Measurements from ENCODE around the gene L3MBTL2. TPM values are rescaled to one million over a fixed set of nuclear protein-coding genes. Genes with fewer than 3 reads are reported as not detected.

L3MBTL2 gene
- total RNA-seq, 4 donors from 2014 or later: 2.1 to 35.1 (median 22.2) TPM

DNA sequence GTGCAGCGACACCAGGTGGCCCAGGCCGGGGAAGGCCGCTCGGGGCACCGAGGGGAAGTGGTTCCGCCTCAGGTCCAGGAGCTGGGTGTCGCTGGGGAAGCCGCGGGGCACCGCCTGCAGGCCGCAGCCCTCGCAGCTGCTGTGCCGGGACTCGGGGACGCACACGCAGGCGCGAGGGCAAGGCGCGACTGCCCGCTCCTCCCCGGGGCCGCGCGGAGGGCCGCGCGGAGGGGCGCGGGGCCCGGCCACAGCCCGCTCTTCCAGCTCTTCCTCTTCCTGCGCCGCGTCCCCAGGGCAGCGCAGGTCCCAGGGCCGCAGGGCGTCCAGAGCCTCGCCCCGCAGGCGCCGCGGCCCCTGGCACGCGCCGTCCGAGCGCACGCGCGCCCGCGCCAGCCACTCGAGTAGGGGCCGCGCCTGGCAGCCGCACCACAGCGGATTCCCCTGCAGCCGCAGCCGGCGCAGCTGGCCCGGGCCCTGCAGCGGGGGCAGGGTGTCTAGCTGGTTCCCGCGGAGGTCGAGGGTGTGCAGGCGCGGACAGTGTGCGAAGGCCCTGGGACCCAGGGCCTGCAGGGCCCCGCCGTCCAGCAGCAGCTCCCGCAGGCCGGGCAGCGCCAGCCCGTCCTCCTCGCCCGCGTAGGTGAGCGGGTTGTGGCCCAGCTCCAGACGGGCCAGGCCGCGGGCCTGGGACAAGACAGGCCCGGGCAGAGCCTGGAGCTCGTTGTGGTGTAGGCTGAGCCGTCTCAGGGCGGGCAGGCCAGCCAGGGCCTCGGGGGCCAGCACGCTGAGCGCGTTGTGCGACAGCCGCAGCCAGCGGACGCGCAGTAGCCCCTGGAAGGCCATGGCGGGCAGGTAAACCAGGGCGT is 32.8 kb downstream of the L3MBTL2 start:
- H3K27me3 ChIP-seq: no peaks in the 10 kb centered on the region
- H3K4me3 ChIP-seq: peak overlapping the region; percentile 2 to 44
- peak in 1 of 2 donors; percentile 54 for DNase-seq
- peaks cover 0 to 9% of the 10 kb centered on the region in 2 donors for H3K4me1 ChIP-seq
- H3K27ac ChIP-seq: no peak overlapping the region
- H3K9me3 ChIP-seq: no peaks in the 10 kb centered on the region
- no peaks in the 10 kb centered on the region for H3K36me3 ChIP-seq
- TF ChIP-seq CTCF (IDR thresholded peaks at IDR 0.05) (peak in 3 of 4 experiments; percentile 53 to 57 (median 54)), POLR2A (IDR thresholded peaks at IDR 0.05) (no peak)
- intact Hi-C loops (cut with DNase I; ENCODE audit: low total_unique reads): no loop called here

DNA sequence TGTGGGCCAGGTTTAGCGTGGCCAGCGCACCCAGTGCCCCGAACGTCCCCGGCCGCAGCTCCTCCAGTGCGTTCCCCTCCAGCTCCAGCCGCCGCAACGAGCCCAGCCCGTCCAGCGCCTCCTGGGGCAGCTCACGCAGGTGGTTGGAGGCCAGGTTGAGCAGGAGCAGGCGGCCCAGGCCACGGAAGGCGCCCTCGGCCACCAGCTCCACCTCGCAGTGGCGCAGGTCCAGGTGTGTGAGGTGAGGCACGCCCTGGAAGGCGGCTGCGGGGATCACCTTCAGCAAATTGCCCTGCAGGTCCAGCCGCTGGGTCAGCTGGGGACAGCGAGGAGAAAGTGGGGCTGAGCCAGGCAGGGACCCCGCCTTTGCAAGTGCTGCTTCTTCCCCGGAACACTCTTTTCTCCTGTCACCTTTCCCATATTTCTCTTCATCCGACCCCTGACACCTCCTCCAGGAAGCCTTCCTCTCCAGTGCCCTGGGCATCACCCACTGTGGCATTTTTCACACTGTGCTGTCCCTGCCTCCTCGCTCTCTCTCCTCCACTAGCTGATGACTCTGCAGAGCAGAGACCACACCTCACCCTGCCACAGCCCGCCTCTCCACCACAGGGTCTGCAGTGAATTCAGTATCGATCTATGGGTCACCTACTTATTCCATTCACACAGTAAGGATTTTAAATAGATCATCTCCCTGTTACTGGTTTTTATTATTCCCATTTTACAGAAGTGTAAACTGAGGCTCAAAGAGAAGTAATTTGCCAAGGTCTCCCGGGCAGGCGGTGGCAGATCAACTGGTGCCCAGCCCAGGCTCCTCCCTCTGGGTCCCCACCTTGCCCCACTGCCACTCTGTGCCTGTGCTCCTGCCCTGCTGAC is 33.7 kb downstream of the L3MBTL2 start:
- H3K27ac ChIP-seq: no peak overlapping the region
- no peak for DNase-seq
- intact Hi-C loops (cut with DNase I; ENCODE audit: low total_unique reads): no loop called here
- no peak overlapping the region for H3K4me3 ChIP-seq
- H3K27me3 ChIP-seq: no peaks in the 10 kb centered on the region
- no peaks in the 10 kb centered on the region for H3K36me3 ChIP-seq
- no peak for TF ChIP-seq POLR2A (IDR thresholded peaks at IDR 0.05)
- no peak for TF ChIP-seq CTCF (IDR thresholded peaks at IDR 0.05)
- H3K9me3 ChIP-seq: no peaks in the 10 kb centered on the region
- peaks cover 0 to 9% of the 10 kb centered on the region in 2 donors for H3K4me1 ChIP-seq

DNA sequence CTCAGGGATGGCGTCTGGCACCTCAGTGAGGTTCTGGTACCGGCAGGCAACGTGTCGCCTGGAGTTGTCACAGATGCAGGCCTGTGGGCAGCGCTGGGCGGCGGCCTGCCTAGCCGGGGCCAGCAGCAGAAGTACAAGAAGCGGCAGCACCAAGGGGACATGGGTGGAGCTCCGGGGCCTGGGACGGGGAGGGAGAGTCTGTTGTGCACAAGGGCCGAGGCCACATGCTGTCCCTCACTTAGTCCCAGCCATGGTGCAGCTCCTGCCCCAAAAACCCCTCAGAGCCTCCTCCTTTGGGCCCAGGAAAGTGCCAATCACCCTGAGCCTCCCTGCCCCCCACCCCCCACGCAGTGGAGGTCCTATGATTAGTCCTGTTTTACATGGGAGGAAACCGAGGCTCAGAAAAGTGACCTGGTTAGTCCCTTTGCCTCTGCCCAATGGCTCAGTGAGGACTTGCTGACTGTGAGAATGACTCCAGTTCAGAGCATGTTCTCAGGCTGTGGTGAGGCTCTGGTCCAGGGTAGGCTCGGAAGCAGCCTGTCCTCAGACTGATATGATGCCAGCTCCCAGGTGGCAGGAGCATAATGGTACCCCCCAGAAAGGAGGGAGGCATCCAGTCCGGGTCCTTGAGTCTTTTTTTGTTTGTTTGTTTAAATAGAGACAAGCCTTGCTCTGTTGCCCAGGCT is 34.5 kb downstream of the L3MBTL2 start:
- H3K27ac ChIP-seq: no peak overlapping the region
- no peaks in the 10 kb centered on the region for H3K27me3 ChIP-seq
- peaks cover 0 to 9% of the 10 kb centered on the region in 2 donors for H3K4me1 ChIP-seq
- no peak overlapping the region for H3K4me3 ChIP-seq
- intact Hi-C loops (cut with DNase I; ENCODE audit: low total_unique reads): no loop called here
- no peaks in the 10 kb centered on the region for H3K9me3 ChIP-seq
- DNase-seq: no peak
- no peaks in the 10 kb centered on the region for H3K36me3 ChIP-seq
- TF ChIP-seq POLR2A (IDR thresholded peaks at IDR 0.05): no peak
- TF ChIP-seq CTCF (IDR thresholded peaks at IDR 0.05): no peak

GRCh38 chr22:41240377-41241132 is 35.4 kb downstream of the L3MBTL2 start, which contains the start of gene CHADL:
CHADL (minus strand) TSS chr22:41240931; CDS start chr22:41240881, 50 bp downstream.
- intact Hi-C loops (cut with DNase I; ENCODE audit: low total_unique reads): no loop called here
- DNase-seq: no peak
- H3K27me3 ChIP-seq: no peaks in the 10 kb centered on the region
- H3K4me3 ChIP-seq: no peak within 1 kb of the TSS
- peaks cover 0 to 9% of the 10 kb centered on the region in 2 donors for H3K4me1 ChIP-seq
- H3K9me3 ChIP-seq: no peaks in the 10 kb centered on the region
- H3K27ac ChIP-seq: no peak within 1 kb of the TSS
- no peak for TF ChIP-seq CTCF (IDR thresholded peaks at IDR 0.05)
- no peak for TF ChIP-seq POLR2A (IDR thresholded peaks at IDR 0.05)
- H3K36me3 ChIP-seq: no peaks in the 10 kb centered on the region

Data from uterus (tissue), 4 donors.